Right ventricle myocardium inferior (tissue), 1 donor: ENCODE results near the gene ARPC4. TPM values are rescaled to one million over a fixed set of nuclear protein-coding genes. Genes with fewer than 3 reads are reported as not detected.
"Not testable (repeated sequence)": the region's sequence is repeated elsewhere in the genome, so short reads cannot be mapped to it uniquely, and the experiment has no call there.

ENCODE experiments used
- ATAC-seq: fragments of 200-7000 bp; cut with Tn5 transposase; one replicate; pipeline ENCODE4 v1.9.1; 2020; ENCODE audit warnings: mild to moderate bottlenecking, moderate library complexity
- DNase-seq: peaks from one replicate; pipeline ENCODE4 v3.0.0; 2021; ENCODE audit errors: missing footprints
- intact Hi-C: fragments of 100-400 bp; cut with DNase I; formaldehyde crosslinking; loops from one replicate; pipeline ENCODE4 v1.11.0; 2022
- total RNA-seq: library from RNA; stranded (reverse); fragmentation: NEBNext Ultra II Directional; extraction: Animal tissue kit (Norgen Biotek cat#: 25700); gene quantifications from one replicate; pipeline ENCODE4 v1.2.1, GENCODE V29; 2021
- donor health status: DM: no; HTN: yes; CAD: no; lungs with severe emphysema.

The ARPC4 gene
- total RNA-seq, 1 donor from 2014 or later, result 70.8 TPM

DNA sequence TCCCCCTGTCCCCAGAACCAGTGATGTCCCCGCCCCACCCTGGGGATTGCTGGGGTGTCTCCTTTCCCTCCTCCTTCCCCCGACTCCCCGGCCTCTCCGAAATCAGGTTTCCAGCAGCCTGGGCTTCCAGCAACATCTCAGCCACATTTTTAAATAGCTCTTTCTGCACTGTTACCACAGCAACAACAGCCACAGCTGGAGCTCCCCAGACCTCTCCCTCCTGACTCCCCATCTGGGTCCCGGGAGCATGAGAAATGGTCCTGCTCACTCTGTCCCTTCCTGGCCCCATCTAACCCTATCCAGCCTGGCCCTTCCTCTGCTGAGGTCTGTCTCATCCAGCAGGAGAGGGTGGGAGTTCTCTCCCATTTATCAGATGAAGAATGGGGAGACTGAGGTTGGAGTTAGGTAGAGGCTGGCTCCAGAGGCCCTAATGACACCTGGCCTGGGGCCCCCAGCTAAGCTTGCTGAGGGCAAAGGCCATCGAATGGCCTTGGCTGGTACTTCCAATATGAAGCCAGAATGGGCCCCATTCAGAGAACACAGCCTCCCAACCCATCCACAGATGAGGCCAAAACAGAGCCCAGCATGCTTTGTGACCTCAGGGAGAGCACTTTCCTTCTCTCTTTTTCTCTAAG lies 24.6 kb upstream of the ARPC4 start:
- DNase-seq (no peak), ATAC-seq (no peak)
- intact Hi-C loops, result no loop called here

DNA sequence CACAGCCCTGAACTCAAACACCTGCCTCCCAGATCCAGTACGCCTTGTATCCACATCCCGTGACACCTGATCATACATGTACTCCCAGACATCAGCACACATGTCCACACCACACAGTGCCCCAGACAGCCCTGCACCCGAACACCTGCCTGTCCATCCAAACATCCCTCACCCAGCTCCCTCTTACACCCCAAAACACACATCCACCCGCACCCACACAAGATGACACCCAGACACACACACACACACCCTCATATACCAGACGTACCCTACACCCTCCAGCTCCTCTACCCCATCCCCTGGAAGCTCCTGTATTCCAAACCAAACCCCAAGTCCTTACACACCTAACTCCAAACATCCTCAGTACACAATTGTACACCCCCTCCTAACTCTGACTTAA lies 23.9 kb upstream of the ARPC4 start:
- DNase-seq, result no peak
- intact Hi-C loops, result no loop called here
- no peak for ATAC-seq

DNA sequence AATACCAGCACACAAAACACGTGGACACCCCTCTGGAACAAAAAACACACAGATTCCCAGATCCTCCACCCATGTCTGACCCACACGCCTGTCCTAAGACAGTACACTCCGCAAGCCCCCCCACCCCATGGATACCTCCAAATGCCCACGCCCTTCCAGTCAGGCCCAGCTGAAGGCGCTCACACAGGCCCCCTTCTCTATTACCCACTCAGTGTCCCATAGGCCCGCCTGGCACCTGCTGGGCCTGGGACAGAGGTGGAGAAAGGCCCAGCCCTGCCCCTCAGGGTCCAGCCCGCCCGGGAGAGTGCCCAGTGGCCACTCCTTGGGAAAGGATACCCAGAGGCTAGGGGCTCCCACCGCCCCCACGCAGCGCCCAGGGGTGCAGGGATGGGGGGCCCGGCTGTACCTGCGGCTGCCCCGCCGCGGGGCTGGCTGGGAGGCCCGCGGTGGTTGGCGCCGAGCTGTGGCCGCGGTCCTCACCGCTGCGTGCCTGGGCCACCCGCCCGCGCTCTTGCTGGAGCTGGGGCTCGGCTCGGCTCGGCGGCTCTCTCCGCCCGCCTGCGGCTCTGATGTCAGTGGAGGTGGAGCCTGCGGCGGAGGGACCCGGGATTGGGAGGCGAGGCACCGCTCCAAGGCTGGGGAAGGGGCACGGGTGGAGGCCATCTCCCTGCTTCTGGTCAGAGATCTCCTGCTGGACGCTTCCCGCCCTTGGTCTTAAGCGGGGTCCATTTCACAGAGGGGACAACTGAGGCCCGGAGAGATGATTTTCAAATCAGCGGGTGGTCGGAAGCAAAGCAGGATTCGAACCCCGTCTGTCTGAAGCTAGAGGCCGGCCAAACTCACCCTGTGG lies 23.2 kb upstream of the ARPC4 start, which contains the start of gene CAMK1:
TSS of gene CAMK1 (minus strand) at position 522 of the 850 bp plus-strand sequence. CDS start 2,198 bp downstream, outside the sequence.
- intact Hi-C loops, result no loop called here
- DNase-seq (peak; percentile 93), ATAC-seq (peak; percentile 93)

DNA sequence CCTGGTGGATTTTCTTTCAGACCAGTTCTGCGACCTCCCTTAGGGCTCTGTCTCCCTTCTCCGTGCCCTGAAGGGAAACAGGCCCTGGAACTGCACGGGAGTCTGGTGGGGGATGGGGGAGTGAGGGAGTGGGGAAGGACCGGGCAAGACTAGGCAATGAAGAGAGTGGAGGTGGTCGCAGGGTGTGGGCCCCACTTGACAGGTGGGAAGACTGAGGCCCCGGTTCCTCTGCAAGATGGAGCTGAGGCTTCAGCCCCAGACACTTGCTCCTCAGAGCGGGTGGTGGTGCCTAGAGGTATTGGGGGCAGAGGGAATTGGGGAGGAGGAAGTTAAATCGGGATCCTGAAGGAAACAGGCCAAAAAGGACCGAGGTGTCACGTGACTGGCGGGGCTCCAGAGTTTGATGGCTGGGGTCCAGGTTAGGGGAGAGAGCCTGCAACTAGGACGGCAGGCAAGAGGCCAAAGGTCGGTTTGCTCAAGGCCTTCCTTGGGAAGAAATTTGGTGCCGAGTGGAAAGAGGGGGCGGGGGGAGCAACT lies 22.5 kb upstream of the ARPC4 start:
- intact Hi-C loops, result no loop called here
- peak; percentile 66 for ATAC-seq
- peak; percentile 93 for DNase-seq

DNA sequence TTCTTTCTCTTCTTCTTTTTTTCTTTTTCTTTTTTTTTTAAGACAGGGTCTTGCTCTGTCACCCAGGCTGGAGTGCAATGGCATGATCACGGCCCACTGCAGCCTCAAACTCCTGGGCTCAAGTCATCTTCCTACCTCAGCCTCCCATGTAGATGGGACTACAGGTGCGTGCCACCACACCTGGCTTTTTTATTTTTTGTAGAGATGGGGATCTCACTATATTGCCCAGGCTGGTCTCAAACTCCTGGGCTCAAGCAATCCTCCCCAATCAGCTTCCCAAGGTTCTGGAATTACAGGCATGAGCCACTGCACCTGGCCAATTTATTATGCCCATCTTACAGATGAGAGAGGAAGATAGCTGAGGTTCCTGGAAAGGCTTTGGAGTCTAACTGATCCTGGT lies 21.9 kb upstream of the ARPC4 start:
- intact Hi-C loops, DNase-seq, ATAC-seq: not testable (repeated sequence)

DNA sequence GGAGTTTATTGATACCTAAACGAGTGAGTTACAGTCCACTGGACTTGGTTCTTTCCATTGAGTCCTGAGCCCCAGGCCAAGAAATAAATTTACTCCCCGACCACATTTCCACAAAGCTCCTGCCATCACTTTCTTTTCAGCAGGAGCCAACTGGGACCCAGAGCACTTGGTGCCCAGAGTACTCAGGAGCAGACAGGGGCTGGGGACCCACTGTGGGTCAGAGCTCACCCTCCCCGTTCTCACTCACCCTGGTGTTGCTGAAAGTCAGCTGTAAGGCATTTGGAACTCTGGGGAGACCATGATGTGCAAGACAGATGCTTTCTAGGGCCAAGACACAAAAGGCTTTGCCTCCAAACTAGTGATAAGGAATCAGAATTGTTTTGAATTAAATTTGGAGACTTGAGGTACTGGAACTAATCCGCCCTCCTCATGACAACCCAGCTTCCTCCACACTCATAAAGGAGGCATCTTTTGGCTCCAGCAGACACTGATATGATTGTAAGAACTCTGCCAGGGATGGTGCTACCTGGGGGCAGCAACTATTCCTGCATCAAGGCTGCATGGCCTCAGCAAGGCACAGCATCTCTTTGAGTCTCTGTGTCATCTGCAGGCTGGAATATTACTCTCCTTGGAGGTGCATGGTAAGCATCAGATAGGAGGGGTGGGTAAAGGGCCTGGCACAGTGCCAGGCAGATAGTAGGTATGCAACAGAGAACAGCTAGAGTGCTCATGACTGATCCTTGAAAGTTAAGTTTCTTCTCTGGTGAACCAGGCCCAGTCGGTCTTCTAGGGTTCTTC lies 15.8 kb upstream of the ARPC4 start:
- no peak for DNase-seq
- no peak for ATAC-seq
- intact Hi-C loops, result no loop called here

DNA sequence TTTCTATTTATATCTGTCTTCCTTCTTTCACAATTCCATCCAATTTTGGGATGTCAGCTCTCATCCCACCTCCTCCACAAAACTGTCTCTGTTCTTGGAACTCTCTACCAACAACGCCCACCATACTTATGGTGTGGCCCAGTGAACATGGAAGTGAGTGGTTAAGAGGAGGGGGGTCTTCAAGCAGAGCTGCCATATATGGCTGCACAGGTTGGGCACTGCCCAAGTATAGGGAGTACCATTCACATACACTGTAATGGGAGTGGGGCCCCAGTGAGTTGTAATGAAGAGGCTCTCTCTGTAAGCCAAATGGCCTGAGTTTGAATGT lies 15.2 kb upstream of the ARPC4 start:
- DNase-seq, result no peak
- intact Hi-C loops, result no loop called here
- ATAC-seq, result no peak

DNA sequence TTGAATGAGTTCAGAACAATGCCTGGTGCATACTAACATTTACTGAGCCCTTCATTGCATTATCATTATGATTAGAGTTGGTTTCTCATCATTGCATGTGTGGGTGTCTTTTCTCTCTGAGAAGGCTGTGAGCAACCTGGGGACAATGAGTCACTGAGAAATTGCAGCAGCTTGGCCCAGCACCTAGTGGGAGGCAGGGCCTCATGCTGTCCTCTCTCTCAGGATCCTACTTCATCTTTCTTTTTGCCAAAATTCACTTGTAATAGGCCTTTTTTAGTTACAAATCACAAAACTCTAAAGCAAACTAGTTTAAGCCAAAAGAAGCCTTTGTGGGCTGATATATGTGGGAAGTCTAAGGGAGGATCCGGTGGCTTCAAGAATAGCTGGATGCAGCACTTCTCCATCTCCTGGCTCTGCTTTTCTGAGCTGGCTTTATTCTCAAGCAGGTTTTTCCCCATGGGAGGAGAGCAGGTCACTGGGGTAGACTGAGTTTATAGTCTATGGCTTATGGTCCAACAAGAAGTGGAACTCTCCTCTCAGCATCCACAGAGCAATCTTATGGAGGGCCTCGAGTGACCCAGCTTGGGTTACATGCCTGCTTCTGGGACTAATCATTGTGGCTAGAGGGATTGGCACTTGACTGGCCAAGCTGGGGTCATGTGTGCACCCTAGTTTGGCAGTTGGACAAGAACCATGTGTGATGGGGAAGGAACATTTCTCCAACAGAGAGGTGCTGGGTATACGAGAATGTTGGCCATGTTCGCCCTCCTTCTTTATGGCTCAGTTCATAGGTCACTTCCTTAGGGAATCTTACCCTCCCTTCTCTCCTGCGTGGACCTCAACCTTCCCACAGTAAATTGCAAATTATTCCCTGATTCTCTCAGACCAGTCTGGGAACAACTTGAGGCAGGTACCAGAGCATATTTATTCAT lies 14.5 kb upstream of the ARPC4 start:
- no peak for DNase-seq
- no peak for ATAC-seq
- intact Hi-C loops, result no loop called here

DNA sequence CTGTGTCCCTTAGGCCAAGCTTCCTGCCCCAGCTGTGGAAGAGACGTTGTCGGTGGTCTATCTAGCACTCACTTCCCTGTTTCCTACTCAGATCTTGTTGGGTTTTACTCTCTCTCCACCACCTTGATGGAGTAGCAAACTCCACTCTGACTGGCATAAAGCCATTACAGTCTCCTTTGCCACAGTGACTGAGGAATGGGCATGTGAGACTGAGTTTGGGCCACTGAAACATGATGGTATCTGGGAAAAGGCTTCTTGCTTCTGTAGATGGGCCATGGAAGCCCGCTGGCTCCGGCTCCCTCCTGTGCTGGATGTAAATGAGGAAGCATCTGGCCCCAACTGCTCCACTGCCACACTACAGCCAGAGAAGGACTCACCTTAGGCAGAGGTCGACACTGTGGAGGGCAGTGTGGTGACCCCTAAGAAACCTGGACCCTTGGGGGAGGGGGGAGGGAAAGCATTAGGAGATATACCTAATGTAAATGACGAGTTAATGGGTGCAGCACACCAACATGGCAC lies 13.7 kb upstream of the ARPC4 start:
- DNase-seq, result no peak
- ATAC-seq, result no peak
- intact Hi-C loops, result no loop called here

DNA sequence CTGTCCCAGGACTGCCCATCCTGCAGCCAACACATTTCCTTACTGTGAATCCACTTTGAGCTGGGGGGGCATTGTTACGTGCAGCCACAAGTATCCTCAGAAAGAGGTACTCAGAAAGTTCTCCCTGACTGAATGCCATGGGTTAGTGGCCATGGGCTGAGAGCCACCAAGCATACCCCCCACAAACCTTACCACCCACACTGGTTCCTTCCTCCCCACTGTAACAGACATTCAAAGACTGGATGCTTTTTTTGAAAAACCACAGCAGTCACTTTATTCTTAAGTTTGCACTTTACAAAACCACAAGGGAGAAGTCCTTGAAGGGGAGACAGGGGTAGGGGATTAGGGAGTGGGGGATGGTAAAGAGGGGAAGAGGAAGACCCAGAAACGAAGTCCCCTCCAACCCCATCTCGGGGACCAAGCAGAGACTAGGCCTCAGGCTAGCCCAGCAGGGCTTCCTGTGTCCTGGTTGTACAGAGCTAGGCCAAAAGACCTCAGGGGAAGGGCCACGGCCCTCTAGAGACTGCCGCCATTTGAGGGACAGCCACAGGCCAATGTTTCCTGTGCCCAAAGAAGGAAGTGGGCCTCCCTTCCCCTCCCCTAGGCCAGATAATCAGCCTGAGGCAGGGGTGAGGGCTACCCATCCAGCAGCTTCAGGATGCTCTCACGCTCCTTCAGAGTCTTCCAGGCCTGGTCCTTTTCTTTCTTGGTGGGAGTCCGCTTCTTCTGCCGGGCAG lies 13.0 kb upstream of the ARPC4 start:
- ATAC-seq, result peak; percentile 58
- intact Hi-C loops, result no loop called here
- no peak for DNase-seq

DNA sequence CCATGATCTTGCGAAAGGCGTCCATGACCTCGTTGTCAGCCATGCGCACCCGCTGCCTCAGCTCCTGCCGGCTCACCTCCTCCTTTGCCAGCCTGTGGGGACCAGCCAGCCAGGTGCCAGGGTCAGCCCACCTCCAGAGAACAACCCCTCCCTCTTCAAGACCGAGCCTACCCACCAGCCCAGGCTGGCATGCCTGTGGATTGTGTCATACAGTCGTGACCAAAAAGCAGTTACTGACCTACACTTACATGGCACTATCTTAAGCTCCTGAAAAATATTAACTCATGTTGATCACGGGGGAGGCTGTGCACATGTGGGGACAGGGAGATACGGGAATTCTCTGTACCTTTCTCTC lies 12.4 kb upstream of the ARPC4 start:
- DNase-seq, result no peak
- ATAC-seq, result no peak
- intact Hi-C loops, result no loop called here

DNA sequence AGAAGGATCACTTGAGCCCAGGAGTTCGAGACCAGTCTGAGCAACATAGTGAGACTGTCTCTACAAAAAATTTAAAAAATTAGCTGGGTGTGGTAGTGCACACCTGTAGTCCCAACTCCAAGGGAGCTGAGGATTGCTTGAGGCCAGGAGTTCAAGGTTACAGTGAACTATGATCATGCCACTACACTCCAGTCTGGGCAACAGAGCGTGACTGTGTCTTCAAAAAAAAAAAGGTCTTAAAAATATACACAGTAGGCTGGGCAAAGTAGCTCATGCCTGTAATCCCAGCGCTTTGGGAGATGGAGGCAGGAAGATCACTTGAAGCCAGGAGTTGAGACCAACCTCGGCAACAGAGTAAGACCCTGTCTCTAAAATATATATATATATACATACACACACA lies 12.0 kb upstream of the ARPC4 start:
- intact Hi-C loops, result no loop called here
- no peak for ATAC-seq
- DNase-seq, result no peak

DNA sequence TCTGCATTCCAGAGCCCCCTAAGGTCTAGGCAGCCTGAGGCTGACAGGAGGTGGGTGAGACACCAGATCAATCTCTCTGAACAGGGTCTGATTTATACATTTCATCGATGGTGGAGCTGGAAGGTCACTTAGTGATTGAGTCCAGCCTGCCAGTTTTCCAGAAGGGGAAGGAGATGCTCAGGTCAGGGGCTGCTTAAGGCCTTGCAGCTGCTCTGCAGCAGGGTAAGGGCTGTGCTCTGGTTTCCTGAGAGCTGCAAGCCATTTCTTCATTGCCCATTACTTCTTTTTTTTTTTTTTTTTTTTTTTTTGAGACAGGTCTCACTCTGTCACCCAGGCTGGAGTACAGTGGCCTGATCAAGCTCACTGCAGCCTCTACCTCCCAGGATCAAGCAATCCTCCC lies 11.3 kb upstream of the ARPC4 start:
- no peak for DNase-seq
- intact Hi-C loops, result no loop called here

DNA sequence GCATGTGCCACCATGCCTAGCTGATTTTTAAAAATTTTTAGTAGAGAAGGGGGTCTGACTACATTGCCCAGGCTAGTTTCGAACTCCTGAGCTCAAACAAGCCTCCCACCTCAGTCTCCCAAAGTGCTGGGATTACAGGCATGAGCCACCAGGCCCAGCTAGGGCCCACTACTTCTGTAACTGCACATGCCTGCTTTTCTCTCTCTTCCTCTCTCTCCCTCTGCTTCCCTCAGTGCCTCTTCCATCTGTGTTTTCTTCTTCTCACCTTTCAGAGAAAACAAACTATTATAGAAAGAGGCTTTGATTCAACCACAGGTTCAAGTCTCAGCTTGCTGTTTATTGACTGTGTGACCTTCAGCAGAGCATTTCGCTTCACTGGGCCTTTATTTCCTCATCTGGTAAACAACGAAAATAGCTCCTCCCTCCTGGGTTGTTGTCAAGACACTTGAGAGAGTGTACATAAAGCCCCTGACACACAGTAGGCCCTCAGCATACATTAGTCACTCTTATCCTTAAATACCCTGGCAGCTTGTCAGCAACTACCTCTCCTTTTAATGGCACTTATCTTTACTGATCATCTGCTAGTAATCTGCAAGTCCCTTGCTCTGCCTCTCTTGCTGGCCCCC lies 10.8 kb upstream of the ARPC4 start:
- intact Hi-C loops, result no loop called here
- no peak for DNase-seq
- ATAC-seq, result no peak

More for the DNA sequence above, 11.3 kb upstream of the ARPC4 start:
- no peak for ATAC-seq

DNA sequence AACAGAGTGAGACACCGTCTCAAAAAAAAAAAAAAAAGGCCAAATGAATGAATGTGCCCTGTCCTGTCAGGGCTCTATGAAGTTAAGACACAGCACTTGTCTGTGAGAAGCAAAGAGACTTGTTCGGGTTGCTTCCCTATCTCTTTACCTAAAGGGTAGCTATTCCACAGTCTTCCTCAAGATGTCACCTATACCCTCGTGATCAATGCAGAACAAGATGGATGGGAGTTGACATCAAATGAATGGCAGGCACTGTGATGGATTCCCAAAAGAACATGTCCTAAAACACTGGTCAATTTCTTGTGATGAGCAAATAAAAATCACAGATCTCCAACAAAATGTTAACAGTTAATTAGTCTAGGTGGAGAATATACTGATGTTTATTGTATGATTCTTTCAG lies 10.1 kb upstream of the ARPC4 start:
- DNase-seq (no peak), ATAC-seq (no peak)
- intact Hi-C loops, result no loop called here

DNA sequence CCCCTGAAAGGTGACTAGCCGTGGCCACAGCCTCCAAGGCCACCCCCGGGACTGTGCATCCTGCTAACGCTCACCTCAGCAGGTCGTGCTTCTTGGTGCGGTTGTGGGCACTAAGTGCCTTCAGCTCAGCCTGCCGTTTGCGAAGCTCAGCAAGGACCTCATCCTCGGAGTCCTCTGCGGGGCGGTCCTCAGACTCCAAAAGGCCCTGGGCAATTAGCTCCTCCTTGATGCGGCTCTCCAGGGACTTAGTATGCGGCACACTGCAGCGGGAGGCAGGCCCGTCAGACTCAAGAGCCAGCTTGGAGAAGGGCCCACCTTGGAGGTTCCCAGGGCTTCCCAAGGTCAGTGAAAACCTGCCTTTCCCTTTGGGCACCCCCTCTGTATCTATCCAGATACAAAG lies 8.9 kb upstream of the ARPC4 start:
- DNase-seq (peak; percentile 55), ATAC-seq (no peak)
- intact Hi-C loops, result no loop called here

DNA sequence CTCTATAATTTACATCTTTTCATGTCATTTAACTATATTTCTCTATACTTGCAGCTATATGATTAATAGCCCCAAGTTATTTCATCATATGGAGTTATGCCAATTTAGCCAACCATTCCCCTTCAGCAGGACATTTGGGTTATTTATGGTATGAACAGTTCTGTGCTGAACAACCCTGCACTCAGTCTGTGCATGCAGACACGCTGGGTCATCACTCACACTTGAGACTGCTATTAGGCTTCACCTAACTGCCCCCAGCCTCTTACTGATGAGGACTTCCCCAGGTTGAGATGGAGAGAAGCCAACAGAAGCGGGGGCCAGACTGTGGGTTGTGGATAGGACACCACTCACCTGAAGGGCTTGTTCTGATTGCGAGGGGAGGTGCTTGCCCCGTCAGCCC lies 7.9 kb upstream of the ARPC4 start:
- DNase-seq (no peak), ATAC-seq (no peak)
- intact Hi-C loops, result no loop called here
